ENCODE data around the gene NKD1.
"Not testable (repeated sequence)": the region's sequence is repeated elsewhere in the genome, so short reads cannot be mapped to it uniquely, and the experiment has no call there.

The NKD1 gene

GRCh38 chr16:50520451-50521245 is 27.5 kb upstream of the NKD1 start:
- DNase-seq = no peak

- no peak for DNase-seq
These were observed 26.8 kb upstream of the NKD1 start for GRCh38 chr16:50521246-50521900.

GRCh38 chr16:50522324-50522723 is 25.9 kb upstream of the NKD1 start:
- DNase-seq = no peak

GRCh38 chr16:50523710-50524109 is 24.5 kb upstream of the NKD1 start:
- no peak for DNase-seq

GRCh38 chr16:50525262-50525661 is 22.9 kb upstream of the NKD1 start:
- DNase-seq = no peak

GRCh38 chr16:50525716-50526115 is 22.5 kb upstream of the NKD1 start:
- DNase-seq = no peak

- no peak for DNase-seq
These were observed 21.9 kb upstream of the NKD1 start for GRCh38 chr16:50526249-50526648.

- DNase-seq = no peak
These were observed 21.4 kb upstream of the NKD1 start for GRCh38 chr16:50526796-50527195.

- no peak for DNase-seq
These were observed 19.4 kb upstream of the NKD1 start for GRCh38 chr16:50528820-50529219.

GRCh38 chr16:50529334-50529733 is 18.9 kb upstream of the NKD1 start:
- no peak for DNase-seq

GRCh38 chr16:50530277-50531236 is 17.6 kb upstream of the NKD1 start:
- no peak for DNase-seq

- DNase-seq = no peak
These were observed 16.8 kb upstream of the NKD1 start for GRCh38 chr16:50531359-50531758.

GRCh38 chr16:50531901-50532300 is 16.3 kb upstream of the NKD1 start:
- DNase-seq = no peak

GRCh38 chr16:50532576-50532975 is 15.6 kb upstream of the NKD1 start:
- DNase-seq = no peak

GRCh38 chr16:50533317-50533716 is 14.9 kb upstream of the NKD1 start:
- no peak for DNase-seq

- no peak for DNase-seq
These were observed 14.1 kb upstream of the NKD1 start for GRCh38 chr16:50534091-50534490.

- no peak for DNase-seq
These were observed 13.6 kb upstream of the NKD1 start for GRCh38 chr16:50534556-50534955.

- no peak for DNase-seq
These were observed 13.2 kb upstream of the NKD1 start for GRCh38 chr16:50534958-50535357.

- no peak for DNase-seq
These were observed 12.5 kb upstream of the NKD1 start for GRCh38 chr16:50535506-50536257.

- not testable (repeated sequence) for DNase-seq
These were observed 11.9 kb upstream of the NKD1 start for GRCh38 chr16:50536258-50536645.

- DNase-seq = no peak
These were observed 10.5 kb upstream of the NKD1 start for GRCh38 chr16:50537533-50538290.

All from Kasumi-1 (cell line).